GM23338 (cell line): ENCODE data around the gene ZC4H2.

ENCODE experiments used
- EZH2phosphoT487 ChIP-seq: fragments of 200-600 bp; sonication (generic); IDR thresholded peaks from one replicate; pipeline ENCODE4 v1.8.1; 2018; ENCODE audit warnings: antibody characterized with exemption; ENCODE audit not compliant: unreplicated experiment
- POLR2AphosphoS5 ChIP-seq: IDR thresholded peaks from 2 replicates; pipeline ENCODE4 v1.6.1; 2016; ENCODE audit warnings: antibody characterized with exemption, low read depth

DNA sequence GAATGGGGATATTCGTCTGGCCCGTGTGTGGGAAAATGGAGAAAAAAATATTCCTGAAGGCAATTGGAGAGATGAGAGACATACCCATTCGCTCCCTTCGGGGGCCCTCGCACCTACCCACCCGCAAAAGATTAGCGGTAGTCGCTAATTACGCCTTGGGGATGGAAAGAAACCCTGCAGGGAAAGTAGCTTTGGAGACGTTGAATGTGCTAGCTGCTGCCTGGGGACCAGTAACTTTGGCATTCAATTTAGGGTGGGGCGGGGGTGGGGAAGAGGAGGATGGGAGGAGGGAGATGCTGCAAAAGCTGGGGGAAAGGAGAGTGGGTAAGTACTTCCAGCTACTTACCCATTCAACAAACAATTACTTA, 407 bp upstream of the ZC4H2 start:
- TF ChIP-seq EZH2phosphoT487 (no peak), POLR2AphosphoS5 (no peak)
